Measurements from ENCODE around the gene NELL2. TPM values are rescaled to one million over a fixed set of nuclear protein-coding genes. Genes with fewer than 3 reads are reported as not detected.

The NELL2 gene
- total RNA-seq, 2 donors from 2014 or later = 0.63 to 6.0 TPM

DNA sequence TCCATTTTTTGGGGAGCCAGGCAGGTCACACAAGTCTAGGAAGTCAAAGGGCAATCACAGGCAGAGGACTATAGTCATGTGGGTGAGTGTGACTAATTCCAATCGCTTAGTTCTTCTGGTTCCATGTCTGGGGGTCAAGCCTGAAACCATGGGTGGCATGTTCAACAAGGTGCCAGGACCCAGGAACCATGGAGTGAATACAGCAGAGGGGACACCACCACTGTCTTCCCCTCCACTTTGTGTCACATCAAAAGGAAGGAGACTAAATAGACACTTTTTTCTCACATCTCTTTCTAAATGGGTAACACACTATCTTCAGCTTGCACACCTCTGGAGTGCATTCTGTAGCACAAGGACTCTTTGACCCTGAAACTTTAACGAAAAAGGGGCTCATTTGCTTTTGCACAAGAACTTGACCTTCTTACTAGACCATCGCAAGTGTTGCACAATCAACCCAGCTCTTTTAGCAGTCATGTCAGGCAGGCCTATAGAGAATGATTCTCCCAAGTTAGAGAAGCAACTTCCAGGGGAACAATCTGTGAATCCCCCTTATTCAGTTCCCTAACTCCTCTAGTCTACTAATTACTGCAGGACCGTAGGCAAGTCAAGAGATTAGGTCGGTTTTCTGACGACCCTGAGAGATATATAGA is 398.7 kb downstream of the NELL2 start:
- peaks cover 6% of the 10 kb centered on the region for H3K9me3 ChIP-seq
- ATAC-seq (ENCODE audit: insufficient number of reproducible peaks, low FRiP score, low read depth) = no peak
- TF ChIP-seq, protein P1, sequence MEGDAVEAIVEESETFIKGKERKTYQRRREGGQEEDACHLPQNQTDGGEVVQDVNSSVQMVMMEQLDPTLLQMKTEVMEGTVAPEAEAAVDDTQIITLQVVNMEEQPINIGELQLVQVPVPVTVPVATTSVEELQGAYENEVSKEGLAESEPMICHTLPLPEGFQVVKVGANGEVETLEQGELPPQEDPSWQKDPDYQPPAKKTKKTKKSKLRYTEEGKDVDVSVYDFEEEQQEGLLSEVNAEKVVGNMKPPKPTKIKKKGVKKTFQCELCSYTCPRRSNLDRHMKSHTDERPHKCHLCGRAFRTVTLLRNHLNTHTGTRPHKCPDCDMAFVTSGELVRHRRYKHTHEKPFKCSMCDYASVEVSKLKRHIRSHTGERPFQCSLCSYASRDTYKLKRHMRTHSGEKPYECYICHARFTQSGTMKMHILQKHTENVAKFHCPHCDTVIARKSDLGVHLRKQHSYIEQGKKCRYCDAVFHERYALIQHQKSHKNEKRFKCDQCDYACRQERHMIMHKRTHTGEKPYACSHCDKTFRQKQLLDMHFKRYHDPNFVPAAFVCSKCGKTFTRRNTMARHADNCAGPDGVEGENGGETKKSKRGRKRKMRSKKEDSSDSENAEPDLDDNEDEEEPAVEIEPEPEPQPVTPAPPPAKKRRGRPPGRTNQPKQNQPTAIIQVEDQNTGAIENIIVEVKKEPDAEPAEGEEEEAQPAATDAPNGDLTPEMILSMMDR (IDR thresholded peaks at IDR 0.05) = no peak

DNA sequence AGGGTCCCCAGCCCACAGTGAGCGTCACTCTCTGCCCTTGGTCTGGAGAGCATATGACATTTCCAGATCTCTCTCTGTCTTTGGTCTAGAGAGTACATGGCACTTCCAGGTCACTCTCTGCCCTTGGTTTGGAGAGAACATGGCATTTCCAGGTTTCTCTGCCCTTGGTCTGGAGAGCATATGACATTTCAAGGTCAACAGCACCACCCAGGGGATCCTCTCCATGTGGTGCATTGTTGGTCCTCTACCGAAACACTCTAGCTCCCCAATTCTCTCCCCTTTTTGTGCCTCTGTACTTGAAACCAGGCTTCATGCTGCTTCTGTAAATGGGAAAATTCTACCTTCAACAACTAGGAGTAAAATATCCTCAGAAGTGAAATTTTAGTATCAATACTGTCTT is 399.4 kb downstream of the NELL2 start:
- no peak for ATAC-seq (ENCODE audit: insufficient number of reproducible peaks, low FRiP score, low read depth)
- H3K9me3 ChIP-seq = peaks cover 6% of the 10 kb centered on the region

More for the DNA sequence above, 398.7 kb downstream of the NELL2 start:
- H3K4me3 ChIP-seq = no peak overlapping the region
- H3K27ac ChIP-seq = no peak overlapping the region
- H3K36me3 ChIP-seq = no peaks in the 10 kb centered on the region
- no peaks in the 10 kb centered on the region for H3K4me1 ChIP-seq (ENCODE audit: control insufficient read depth in 1 of 2, low read depth in 2 of 2)
- DNase-seq (ENCODE audit: low spot score) = no peak
- no peaks in the 10 kb centered on the region for H3K27me3 ChIP-seq (replicated peaks; ENCODE audit: insufficient read depth)

DNA sequence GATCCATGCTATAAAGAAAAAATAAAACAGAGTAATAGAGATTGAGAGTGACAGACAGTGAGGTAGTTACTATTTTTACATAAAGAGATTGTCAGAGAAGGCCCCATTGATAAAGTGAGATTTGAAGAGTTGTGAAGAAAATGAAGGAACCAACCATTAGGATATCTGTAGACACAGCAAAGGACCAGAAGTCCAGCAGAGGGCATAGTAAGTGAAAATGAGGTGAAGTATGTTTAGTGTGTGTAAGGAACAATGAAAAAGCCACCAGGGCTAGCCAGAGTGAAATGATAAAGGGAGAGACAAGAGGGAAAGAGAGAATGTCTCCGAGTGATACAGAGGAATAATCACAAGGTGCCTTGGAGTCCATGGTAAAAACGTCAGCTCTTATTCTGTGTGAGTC is 411.0 kb downstream of the NELL2 start:
- no peak for DNase-seq (ENCODE audit: low spot score)
- no peak overlapping the region for H3K4me3 ChIP-seq
- no peak for ATAC-seq (ENCODE audit: insufficient number of reproducible peaks, low FRiP score, low read depth)
- H3K27ac ChIP-seq = no peak overlapping the region
- no peaks in the 10 kb centered on the region for H3K4me1 ChIP-seq (ENCODE audit: control insufficient read depth in 1 of 2, low read depth in 2 of 2)
- no peaks in the 10 kb centered on the region for H3K36me3 ChIP-seq
- H3K9me3 ChIP-seq = no peaks in the 10 kb centered on the region
- TF ChIP-seq, protein P1 (IDR thresholded peaks at IDR 0.05) = no peak
- no peaks in the 10 kb centered on the region for H3K27me3 ChIP-seq (replicated peaks; ENCODE audit: insufficient read depth)

More for the DNA sequence above, 399.4 kb downstream of the NELL2 start:
- no peak for DNase-seq (ENCODE audit: low spot score)
- H3K27ac ChIP-seq = no peak overlapping the region
- no peaks in the 10 kb centered on the region for H3K36me3 ChIP-seq
- no peaks in the 10 kb centered on the region for H3K27me3 ChIP-seq (replicated peaks; ENCODE audit: insufficient read depth)
- TF ChIP-seq, protein P1 (IDR thresholded peaks at IDR 0.05) = no peak
- no peak overlapping the region for H3K4me3 ChIP-seq
- H3K4me1 ChIP-seq (ENCODE audit: control insufficient read depth in 1 of 2, low read depth in 2 of 2) = no peaks in the 10 kb centered on the region

DNA sequence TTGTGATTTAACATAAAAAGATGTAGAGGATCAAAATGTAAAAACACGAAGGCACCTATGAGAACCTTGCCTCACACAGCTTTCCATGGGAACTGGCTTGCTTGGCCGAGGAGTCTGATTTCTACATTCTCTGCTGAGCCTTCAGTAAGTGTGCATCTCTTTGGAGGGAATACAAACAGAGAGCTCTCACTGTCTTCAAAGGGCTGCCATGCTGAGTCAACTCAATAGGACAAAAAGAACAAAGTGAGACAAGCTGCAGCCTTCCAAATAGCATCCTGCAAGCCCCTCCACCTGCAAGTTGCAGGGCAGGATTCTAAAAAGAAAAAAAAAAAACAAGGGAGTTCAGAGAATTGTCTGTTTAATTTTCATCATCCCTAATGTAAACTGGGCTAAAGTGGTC is 411.9 kb downstream of the NELL2 start:
- TF ChIP-seq, protein P1 (IDR thresholded peaks at IDR 0.05) = no peak
- H3K4me3 ChIP-seq = no peak overlapping the region
- DNase-seq (ENCODE audit: low spot score) = no peak
- no peak for ATAC-seq (ENCODE audit: insufficient number of reproducible peaks, low FRiP score, low read depth)
- H3K4me1 ChIP-seq (ENCODE audit: control insufficient read depth in 1 of 2, low read depth in 2 of 2) = no peaks in the 10 kb centered on the region
- H3K27ac ChIP-seq = no peak overlapping the region
- no peaks in the 10 kb centered on the region for H3K9me3 ChIP-seq
- no peaks in the 10 kb centered on the region for H3K27me3 ChIP-seq (replicated peaks; ENCODE audit: insufficient read depth)
- no peaks in the 10 kb centered on the region for H3K36me3 ChIP-seq

DNA sequence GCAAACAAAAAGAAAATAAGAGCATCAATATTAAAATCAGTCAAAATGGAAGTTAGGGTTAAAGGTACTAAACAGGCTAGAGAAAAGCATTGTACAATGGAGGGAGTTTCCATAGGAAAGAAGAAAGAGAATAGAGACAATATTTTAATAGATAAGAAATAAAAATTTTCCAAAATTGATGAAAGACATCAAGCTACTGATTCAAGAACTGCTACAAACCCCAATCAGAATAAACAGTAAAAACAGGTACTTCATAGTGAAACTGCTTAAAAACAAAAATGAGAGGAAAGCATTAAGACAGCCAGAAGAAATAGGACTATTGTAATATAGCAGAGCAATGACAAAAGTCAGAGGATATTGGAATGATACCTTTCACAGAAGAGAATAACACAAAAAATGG is 413.4 kb downstream of the NELL2 start:
- no peak overlapping the region for H3K4me3 ChIP-seq
- H3K27ac ChIP-seq = no peak overlapping the region
- TF ChIP-seq, protein P1 (IDR thresholded peaks at IDR 0.05) = no peak
- no peaks in the 10 kb centered on the region for H3K4me1 ChIP-seq (ENCODE audit: control insufficient read depth in 1 of 2, low read depth in 2 of 2)
- no peaks in the 10 kb centered on the region for H3K9me3 ChIP-seq
- no peaks in the 10 kb centered on the region for H3K27me3 ChIP-seq (replicated peaks; ENCODE audit: insufficient read depth)
- ATAC-seq (ENCODE audit: insufficient number of reproducible peaks, low FRiP score, low read depth) = no peak
- no peaks in the 10 kb centered on the region for H3K36me3 ChIP-seq
- no peak for DNase-seq (ENCODE audit: low spot score)
